WERI-Rb-1 (cell line): ENCODE data around the gene DLGAP5.

Experiments used
- DNase-seq: peaks from one replicate; pipeline ENCODE4 v3.0.0-alpha.2; 2020
- H3K27ac ChIP-seq: fragments of 250-450 bp; sonication (Bioruptor Pico); 2 replicates; pipeline ENCODE4 v1.5.1; 2020; ENCODE audit warnings: mild to moderate bottlenecking, moderate library complexity
- H3K27me3 ChIP-seq: fragments of 250-450 bp; sonication (Bioruptor Pico); 2 replicates; pipeline ENCODE4 v1.5.1; 2021; ENCODE audit warnings: mild to moderate bottlenecking, low read depth, moderate library complexity; ENCODE audit not compliant: insufficient read depth, severe bottlenecking
- H3K36me3 ChIP-seq: fragments of 250-450 bp; sonication (Bioruptor Pico); 2 replicates; pipeline ENCODE4 v1.5.1; 2020; ENCODE audit warnings: mild to moderate bottlenecking, moderate library complexity
- H3K4me3 ChIP-seq: 2 replicates; pipeline ENCODE4 v1.5.1; 2011; ENCODE audit warnings: low read depth, mild to moderate bottlenecking, control low read depth, low read length
- H3K9me3 ChIP-seq: fragments of 250-450 bp; sonication (Bioruptor Pico); 2 replicates; pipeline ENCODE4 v1.5.1; 2021; ENCODE audit warnings: mild to moderate bottlenecking, moderate library complexity; ENCODE audit not compliant: severe bottlenecking
- CTCF ChIP-seq: IDR thresholded peaks from 2 replicates; pipeline ENCODE4 v1.5.1; 2011; ENCODE audit warnings: low read depth, mild to moderate bottlenecking, control low read depth, inconsistent platforms, low read length

The DLGAP5 gene

GRCh38 chr14:55115460-55115859, 75.9 kb downstream of the DLGAP5 start:
- H3K4me3 ChIP-seq = no peak overlapping the region
- no peak overlapping the region for H3K27ac ChIP-seq
- no peaks in the 10 kb centered on the region for H3K27me3 ChIP-seq
- no peak for TF ChIP-seq CTCF
- no peak for DNase-seq
- no peaks in the 10 kb centered on the region for H3K9me3 ChIP-seq
- H3K36me3 ChIP-seq = no peaks in the 10 kb centered on the region

GRCh38 chr14:55114720-55115119, 76.7 kb downstream of the DLGAP5 start:
- H3K4me3 ChIP-seq = no peak overlapping the region
- no peaks in the 10 kb centered on the region for H3K36me3 ChIP-seq
- no peaks in the 10 kb centered on the region for H3K27me3 ChIP-seq
- no peaks in the 10 kb centered on the region for H3K9me3 ChIP-seq
- no peak for DNase-seq
- TF ChIP-seq CTCF = no peak
- H3K27ac ChIP-seq = no peak overlapping the region

GRCh38 chr14:55111122-55111708, 80.2 kb downstream of the DLGAP5 start:
- Histone ChIP-seq H3K27me3 (no peaks in the 10 kb centered on the region), H3K9me3 (no peaks in the 10 kb centered on the region), H3K27ac (no peak overlapping the region), H3K36me3 (no peaks in the 10 kb centered on the region), H3K4me3 (no peak overlapping the region)
- TF ChIP-seq CTCF = no peak
- no peak for DNase-seq

GRCh38 chr14:55109836-55110235, 81.5 kb downstream of the DLGAP5 start:
- H3K27me3 ChIP-seq = no peaks in the 10 kb centered on the region
- no peak for DNase-seq
- no peaks in the 10 kb centered on the region for H3K9me3 ChIP-seq
- no peak overlapping the region for H3K4me3 ChIP-seq
- no peak overlapping the region for H3K27ac ChIP-seq
- no peaks in the 10 kb centered on the region for H3K36me3 ChIP-seq
- TF ChIP-seq CTCF = no peak

- H3K27me3 ChIP-seq = no peaks in the 10 kb centered on the region
- no peaks in the 10 kb centered on the region for H3K36me3 ChIP-seq
- DNase-seq = no peak
- no peak for TF ChIP-seq CTCF
- H3K27ac ChIP-seq = no peak overlapping the region
- H3K4me3 ChIP-seq = no peak overlapping the region
- H3K9me3 ChIP-seq = no peaks in the 10 kb centered on the region
Observed at GRCh38 chr14:55107766-55108554, 83.4 kb downstream of the DLGAP5 start.
